ENCODE measurements around the gene GAST.

DNA sequence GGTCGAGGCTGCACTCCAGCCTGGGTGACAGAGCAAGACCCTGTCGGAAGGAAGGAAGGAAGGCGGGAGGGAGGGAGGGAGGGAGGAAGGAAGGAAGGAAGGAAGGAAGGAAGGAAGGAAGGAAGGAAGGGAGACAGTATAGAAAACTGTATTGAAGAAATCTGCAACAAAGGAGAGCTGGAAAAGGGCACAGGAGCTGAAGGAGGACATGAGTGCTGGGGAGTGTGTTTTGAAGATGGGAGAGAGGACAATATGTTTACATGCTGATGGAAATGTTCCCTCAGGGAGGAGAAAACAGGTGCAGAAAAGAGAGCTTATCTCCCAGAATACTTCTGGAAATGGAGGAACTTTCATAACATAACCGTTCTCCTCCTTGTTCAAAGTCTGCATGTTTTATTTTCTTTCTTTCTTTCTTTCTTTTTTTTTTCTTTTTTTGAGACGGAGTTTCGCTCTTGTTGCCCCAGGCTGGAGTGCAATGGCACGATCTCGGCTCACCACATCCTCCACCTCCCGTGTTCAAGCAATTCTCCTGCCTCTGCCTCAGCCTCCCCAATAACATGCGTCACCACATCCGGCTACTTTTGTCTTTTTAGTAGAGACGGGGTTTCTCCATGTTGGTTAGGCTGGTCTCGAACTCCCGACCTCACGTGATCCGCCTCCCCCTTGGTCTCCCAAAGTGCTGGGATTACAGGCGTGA, 25.0 kb downstream of the GAST start:
- TF ChIP-seq, protein P1, sequence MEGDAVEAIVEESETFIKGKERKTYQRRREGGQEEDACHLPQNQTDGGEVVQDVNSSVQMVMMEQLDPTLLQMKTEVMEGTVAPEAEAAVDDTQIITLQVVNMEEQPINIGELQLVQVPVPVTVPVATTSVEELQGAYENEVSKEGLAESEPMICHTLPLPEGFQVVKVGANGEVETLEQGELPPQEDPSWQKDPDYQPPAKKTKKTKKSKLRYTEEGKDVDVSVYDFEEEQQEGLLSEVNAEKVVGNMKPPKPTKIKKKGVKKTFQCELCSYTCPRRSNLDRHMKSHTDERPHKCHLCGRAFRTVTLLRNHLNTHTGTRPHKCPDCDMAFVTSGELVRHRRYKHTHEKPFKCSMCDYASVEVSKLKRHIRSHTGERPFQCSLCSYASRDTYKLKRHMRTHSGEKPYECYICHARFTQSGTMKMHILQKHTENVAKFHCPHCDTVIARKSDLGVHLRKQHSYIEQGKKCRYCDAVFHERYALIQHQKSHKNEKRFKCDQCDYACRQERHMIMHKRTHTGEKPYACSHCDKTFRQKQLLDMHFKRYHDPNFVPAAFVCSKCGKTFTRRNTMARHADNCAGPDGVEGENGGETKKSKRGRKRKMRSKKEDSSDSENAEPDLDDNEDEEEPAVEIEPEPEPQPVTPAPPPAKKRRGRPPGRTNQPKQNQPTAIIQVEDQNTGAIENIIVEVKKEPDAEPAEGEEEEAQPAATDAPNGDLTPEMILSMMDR (IDR thresholded peaks at IDR 0.05): no peak
- TF ChIP-seq EP300 (IDR thresholded peaks at IDR 0.05): no peak

Measured in ovary (tissue), 3 donors.